ENCODE results near the gene PEDS1. TPM values are rescaled to one million over a fixed set of nuclear protein-coding genes. Genes with fewer than 3 reads are reported as not detected.

PEDS1 gene
- total RNA-seq, 1 donor from 2014 or later = 31.0 TPM

- Mint-ChIP-seq H3K27ac (peak overlapping the region; percentile 91), H3K27me3 (no peaks in the 10 kb centered on the region), H3K4me1 (ENCODE audit: low read depth) (peaks cover 37% of the 10 kb centered on the region), H3K9me3 (ENCODE audit: low read depth) (no peaks in the 10 kb centered on the region), H3K36me3 (ENCODE audit: insufficient read depth) (no peaks in the 10 kb centered on the region), H3K4me3 (ENCODE audit: low read depth) (peak overlapping the region; percentile 93)
- peak; percentile 73 for DNase-seq (ENCODE audit: low spot score, unreplicated experiment)
- no peak for TF ChIP-seq CTCF (IDR thresholded peaks at IDR 0.05; ENCODE audit: unreplicated experiment)
Measured at GRCh38 chr20:50115591-50116367, 37.7 kb downstream of the PEDS1 start.

- Mint-ChIP-seq H3K9me3 (ENCODE audit: low read depth) (no peaks in the 10 kb centered on the region), H3K36me3 (ENCODE audit: insufficient read depth) (no peaks in the 10 kb centered on the region), H3K4me3 (ENCODE audit: low read depth) (peak overlapping the region; percentile 93), H3K27ac (peak overlapping the region; percentile 34), H3K27me3 (no peaks in the 10 kb centered on the region), H3K4me1 (ENCODE audit: low read depth) (peaks cover 44% of the 10 kb centered on the region)
- no peak for DNase-seq (ENCODE audit: low spot score, unreplicated experiment)
- no peak for TF ChIP-seq CTCF (IDR thresholded peaks at IDR 0.05; ENCODE audit: unreplicated experiment)
Measured at GRCh38 chr20:50115041-50115512, 38.4 kb downstream of the PEDS1 start.

- H3K4me1 Mint-ChIP-seq (ENCODE audit: low read depth) = peaks cover 55% of the 10 kb centered on the region
- H3K36me3 Mint-ChIP-seq (ENCODE audit: insufficient read depth) = no peaks in the 10 kb centered on the region
- no peak for TF ChIP-seq CTCF (IDR thresholded peaks at IDR 0.05; ENCODE audit: unreplicated experiment)
- no peaks in the 10 kb centered on the region for H3K27me3 Mint-ChIP-seq
- no peaks in the 10 kb centered on the region for H3K9me3 Mint-ChIP-seq (ENCODE audit: low read depth)
- peak overlapping the region; percentile 93 for H3K4me3 Mint-ChIP-seq (ENCODE audit: low read depth)
- peak overlapping the region; percentile 99 for H3K27ac Mint-ChIP-seq
- DNase-seq (ENCODE audit: low spot score, unreplicated experiment) = no peak
Measured at GRCh38 chr20:50113420-50114224, 39.9 kb downstream of the PEDS1 start.

- peak; percentile 72 for DNase-seq (ENCODE audit: low spot score, unreplicated experiment)
- H3K9me3 Mint-ChIP-seq (ENCODE audit: low read depth) = no peaks in the 10 kb centered on the region
- peaks cover 1% of the 10 kb centered on the region for H3K36me3 Mint-ChIP-seq (ENCODE audit: insufficient read depth)
- peaks cover 61% of the 10 kb centered on the region for H3K4me1 Mint-ChIP-seq (ENCODE audit: low read depth)
- H3K4me3 Mint-ChIP-seq (ENCODE audit: low read depth) = peak within 1 kb of the TSS; percentile 93
- peak within 1 kb of the TSS; percentile 99 for H3K27ac Mint-ChIP-seq
- TF ChIP-seq CTCF (IDR thresholded peaks at IDR 0.05; ENCODE audit: unreplicated experiment) = peak; percentile 39
- H3K27me3 Mint-ChIP-seq = no peaks in the 10 kb centered on the region
Measured at GRCh38 chr20:50112512-50113419, 40.8 kb downstream of the PEDS1 start, which contains the start of gene UBE2V1. Gene UBE2V1 (minus strand): TSS chr20:50113150. CDS start chr20:50113128, 22 bp downstream.
